Posterior vena cava (tissue), 2 donors: ENCODE data around the gene PDXP. TPM values are rescaled to one million over a fixed set of nuclear protein-coding genes. Genes with fewer than 3 reads are reported as not detected.
"Not testable (repeated sequence)": the region's sequence is repeated elsewhere in the genome, so short reads cannot be mapped to it uniquely, and the experiment has no call there.

Source experiments
- DNase-seq: peaks from one replicate; pipeline ENCODE4 v3.0.0-alpha.2; 2020; ENCODE audit warnings: low spot score
- intact Hi-C, 2 donors: fragments of 100-400 bp; cut with DNase I; formaldehyde crosslinking; loops; one replicate each; pipeline versions ENCODE4 v1.14.1 to v1.14.2; 2022 to 2023
- total RNA-seq, 2 donors: library from RNA; stranded (reverse); fragmentation: NEBNext Ultra II Directional; extraction: Animal tissue kit (Norgen Biotek cat#: 25700); gene quantifications; one replicate each; pipeline ENCODE4 v1.2.1, GENCODE V29; 2021
- donor health status: DM: yes; HTN: yes; CAD: no.
- donor health status: DM: yes; HTN: yes; CAD: no.

The PDXP gene
- total RNA-seq, 2 donors from 2014 or later: 5.0 to 5.4 TPM

- intact Hi-C loops: loop anchor here in 1 of 2 donors (5.0 kb wide), 1 partner anchor 39 kb away; no protein-coding TSS in a partner anchor
- peak; percentile 91 for DNase-seq
These were observed 23.1 kb downstream of the PDXP start for GRCh38 chr22:37681556-37682049.

GRCh38 chr22:37684803-37685615 lies 26.5 kb downstream of the PDXP start:
- no peak for DNase-seq
- intact Hi-C loops: loop anchor here in 1 of 2 donors (5.0 kb wide), 1 partner anchor 43 kb away; no protein-coding TSS in a partner anchor

GRCh38 chr22:37686002-37686982 lies 27.8 kb downstream of the PDXP start, which contains the start of gene NOL12:
Gene NOL12, plus strand, starts transcription at chr22:37686343. Its CDS starts 50 bp downstream, at chr22:37686393.
- intact Hi-C loops: no loop called here
- DNase-seq: peak; percentile 94

- no peak for DNase-seq
- intact Hi-C loops: no loop called here
These were observed 31.9 kb downstream of the PDXP start for GRCh38 chr22:37690407-37690806.

GRCh38 chr22:37690901-37691504 lies 32.5 kb downstream of the PDXP start:
- DNase-seq: no peak
- intact Hi-C loops: no loop called here

- intact Hi-C loops: no loop called here
- no peak for DNase-seq
These were observed 34.2 kb downstream of the PDXP start for GRCh38 chr22:37692627-37693285.

- intact Hi-C loops, DNase-seq: not testable (repeated sequence)
These were observed 35.6 kb downstream of the PDXP start for GRCh38 chr22:37694131-37694530.

- DNase-seq, intact Hi-C loops: not testable (repeated sequence)
These were observed 37.7 kb downstream of the PDXP start for GRCh38 chr22:37696260-37696656.

- peak; percentile 97 for DNase-seq
- intact Hi-C loops: no loop called here
These were observed 38.4 kb downstream of the PDXP start, which contains the start of gene TRIOBP for GRCh38 chr22:37696657-37697537. Gene TRIOBP, plus strand, starts transcription at chr22:37697048. Its CDS starts 4,318 bp downstream, at chr22:37701366.

- intact Hi-C loops: no loop called here
- DNase-seq: no peak
These were observed 39.0 kb downstream of the PDXP start for GRCh38 chr22:37697538-37697835.

- intact Hi-C loops: no loop called here
- DNase-seq: no peak
These were observed 42.7 kb downstream of the PDXP start for GRCh38 chr22:37701141-37701786.

- intact Hi-C loops: no loop called here
- DNase-seq: no peak
These were observed 45.4 kb downstream of the PDXP start for GRCh38 chr22:37703906-37704305.

- DNase-seq: no peak
- intact Hi-C loops: no loop called here
These were observed 46.1 kb downstream of the PDXP start for GRCh38 chr22:37704645-37705044.

GRCh38 chr22:37705205-37705604 lies 46.7 kb downstream of the PDXP start:
- no peak for DNase-seq
- intact Hi-C loops: no loop called here

GRCh38 chr22:37708580-37709444 lies 50.3 kb downstream of the PDXP start:
- intact Hi-C loops: no loop called here
- no peak for DNase-seq

- no peak for DNase-seq
- intact Hi-C loops: no loop called here
These were observed 50.9 kb downstream of the PDXP start for GRCh38 chr22:37709445-37709765.

- no peak for DNase-seq
- intact Hi-C loops: no loop called here
These were observed 52.2 kb downstream of the PDXP start for GRCh38 chr22:37710675-37711074.
